Measurements from ENCODE around the gene ACSL1. TPM values are rescaled to one million over a fixed set of nuclear protein-coding genes. Genes with fewer than 3 reads are reported as not detected.

Gene ACSL1
- total RNA-seq, 1 donor from 2014 or later: 38.0 TPM

DNA sequence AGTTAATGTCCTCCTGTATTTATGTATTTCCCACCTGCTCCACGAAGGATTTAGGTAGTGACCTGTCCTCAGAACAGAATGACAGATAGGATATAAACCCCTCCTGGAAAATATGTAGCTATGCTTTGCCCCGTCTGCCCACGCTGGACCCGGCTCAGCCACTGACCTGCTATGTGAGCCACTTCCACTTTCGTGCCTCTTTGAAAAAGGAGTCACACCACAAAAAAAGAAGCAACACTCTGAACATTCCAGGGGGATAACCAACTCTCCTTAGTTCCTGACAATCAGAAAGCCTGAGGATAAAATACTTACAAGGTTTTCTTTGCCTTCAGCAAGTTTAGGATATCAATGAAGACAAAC is 11.1 kb downstream of the ACSL1 start:
- intact Hi-C loops (cut with micrococcal nuclease): loop anchor here (5.0 kb wide), 1 partner anchor 38 kb away; no protein-coding TSS in a partner anchor

DNA sequence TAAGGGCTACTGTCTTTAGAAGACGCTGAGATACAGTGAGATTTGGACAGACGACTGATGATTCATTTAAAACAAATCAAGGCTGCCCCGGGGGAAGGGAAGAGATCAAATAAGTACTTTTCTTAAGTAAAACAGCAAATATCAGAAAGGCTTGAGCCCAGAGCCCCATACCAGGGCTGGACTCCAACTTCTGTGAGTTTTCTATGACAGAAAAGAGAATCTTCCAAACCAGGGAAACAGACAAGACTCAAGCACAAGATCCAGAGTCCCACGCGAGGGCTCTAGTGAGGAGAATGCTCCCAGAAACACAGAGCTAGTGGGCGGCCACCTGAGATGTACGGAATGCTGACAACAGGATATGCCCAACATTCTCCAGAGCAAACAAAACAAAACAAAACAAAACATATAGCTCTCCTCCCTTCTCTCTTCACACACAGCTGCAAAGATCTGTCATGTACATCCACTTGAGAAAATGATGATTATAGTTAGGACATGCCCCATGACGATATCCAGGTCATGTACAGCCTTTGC is 13.1 kb downstream of the ACSL1 start:
- intact Hi-C loops (cut with micrococcal nuclease): no loop called here

DNA sequence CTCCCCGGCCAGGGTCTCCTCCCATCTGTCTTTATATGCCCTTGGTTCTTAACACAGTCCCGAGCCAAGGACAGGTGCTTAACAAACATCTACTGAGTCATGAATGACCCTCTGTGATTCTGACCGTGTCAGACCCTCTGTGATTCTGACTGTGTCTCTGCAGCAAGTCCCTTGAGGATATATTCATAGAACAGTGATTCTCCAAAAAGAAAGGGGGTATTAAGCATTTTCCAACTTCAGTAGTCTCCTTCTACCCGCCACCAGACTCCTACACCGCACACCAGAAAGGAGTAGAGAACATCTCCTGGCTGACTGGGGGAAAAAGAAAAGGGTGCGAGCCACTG is 13.6 kb downstream of the ACSL1 start:
- intact Hi-C loops (cut with micrococcal nuclease): no loop called here

DNA sequence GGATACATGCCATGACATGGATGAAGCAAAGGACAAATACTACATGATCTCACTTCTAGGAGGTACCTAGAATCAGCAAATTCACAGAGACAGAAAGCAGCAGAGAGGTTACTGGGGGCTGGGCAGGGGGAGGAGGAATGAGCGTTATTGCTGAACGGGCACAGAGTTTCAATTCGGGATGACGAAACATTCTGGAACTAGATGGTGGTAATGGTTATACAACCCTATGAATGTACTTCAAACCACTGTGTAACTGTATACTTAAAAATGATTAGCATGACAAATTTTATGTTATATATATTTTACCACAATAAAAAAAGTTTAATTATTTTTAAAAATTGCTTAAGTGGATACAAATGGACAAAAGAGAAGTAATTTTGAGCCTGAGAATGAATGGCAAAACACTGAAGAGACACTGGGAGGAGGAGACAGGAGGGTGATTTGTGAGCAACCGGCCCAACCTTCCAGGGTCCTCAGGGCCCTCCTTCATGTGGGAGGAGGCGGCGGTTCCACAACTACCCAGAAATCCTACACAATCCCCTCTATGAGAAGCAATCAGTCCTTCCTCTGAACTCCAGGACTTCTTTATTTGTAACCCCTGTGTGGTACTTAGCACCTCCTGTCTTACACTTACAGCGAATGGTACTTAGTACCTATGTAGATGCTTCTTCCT is 14.1 kb downstream of the ACSL1 start:
- intact Hi-C loops (cut with micrococcal nuclease): no loop called here

DNA sequence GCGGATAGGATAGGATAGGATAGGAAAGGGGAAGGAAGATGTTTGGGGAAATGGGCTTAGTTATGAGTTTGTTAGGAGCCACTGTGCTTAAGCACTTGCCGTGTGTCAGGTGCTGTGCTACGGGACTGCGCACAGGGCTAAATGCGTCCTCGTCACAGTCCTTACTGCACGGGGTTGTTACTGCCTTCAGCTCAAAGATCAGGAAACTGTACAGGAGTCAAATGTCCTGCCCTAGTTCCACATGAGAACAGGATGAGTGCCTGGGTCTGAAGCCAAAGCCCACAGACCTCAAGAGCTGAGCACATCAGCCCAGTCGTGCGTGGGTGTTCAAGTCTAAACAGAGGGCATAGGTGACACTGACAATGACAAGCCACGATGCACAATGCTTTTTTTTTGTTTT is 15.0 kb downstream of the ACSL1 start:
- intact Hi-C loops (cut with micrococcal nuclease): no loop called here

DNA sequence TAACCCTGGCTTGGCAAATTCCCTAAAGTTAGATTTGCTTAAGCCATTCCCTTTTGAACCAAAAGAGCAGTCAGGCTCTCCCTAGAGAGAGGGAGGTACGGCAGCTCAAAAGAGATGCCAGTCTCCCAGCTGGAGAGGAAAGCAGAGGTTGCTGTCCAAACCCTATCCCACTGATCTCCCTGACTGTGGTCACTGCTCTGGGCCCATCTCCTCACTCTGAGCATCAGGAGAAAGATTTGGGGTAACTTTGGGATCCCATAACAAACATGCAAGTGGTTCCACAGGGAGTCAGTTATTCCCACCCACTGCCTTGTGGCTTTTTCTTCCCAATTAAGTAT is 17.1 kb downstream of the ACSL1 start:
- intact Hi-C loops (cut with micrococcal nuclease): no loop called here

DNA sequence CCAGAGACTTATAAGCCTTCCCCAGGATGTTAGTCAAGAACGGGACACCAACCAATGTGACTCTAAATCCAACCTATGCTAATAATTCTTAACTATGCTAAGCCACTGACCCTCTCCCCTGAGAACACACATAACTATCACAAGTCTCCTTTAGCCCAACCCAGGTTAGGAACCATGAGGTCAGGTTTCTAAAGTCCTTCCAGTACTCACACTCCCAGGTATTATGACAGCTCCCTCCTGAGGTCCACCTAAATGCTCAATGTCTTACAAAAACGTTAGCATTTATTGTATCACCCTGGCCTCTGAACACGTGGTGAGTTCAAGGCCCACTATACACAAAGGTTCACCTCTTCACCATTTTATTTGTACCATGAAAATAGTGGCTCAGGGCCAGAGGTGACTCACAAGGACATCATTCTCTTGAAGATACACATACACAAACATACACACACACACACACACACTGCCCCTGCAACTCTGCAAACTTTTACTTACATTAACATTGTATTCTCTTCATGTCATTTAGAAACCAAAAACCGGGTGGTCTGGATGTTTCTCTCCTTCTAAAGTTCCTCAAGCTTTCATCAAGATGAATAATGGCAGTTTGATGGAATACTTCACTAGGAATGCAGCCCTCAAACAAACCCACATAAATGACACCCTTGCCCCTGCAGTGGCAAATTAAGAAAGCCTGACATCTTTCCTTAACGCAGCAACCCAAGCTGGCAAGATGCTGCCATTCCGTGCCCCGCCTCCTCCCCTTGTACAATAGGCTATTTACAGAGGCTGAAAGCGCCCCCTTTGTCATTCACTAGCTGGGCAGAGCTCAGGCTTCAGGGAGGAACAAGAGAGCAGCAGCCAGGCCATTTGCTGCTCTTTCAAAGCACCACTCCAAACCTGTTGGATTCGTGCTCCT is 17.7 kb downstream of the ACSL1 start:
- intact Hi-C loops (cut with micrococcal nuclease): no loop called here

DNA sequence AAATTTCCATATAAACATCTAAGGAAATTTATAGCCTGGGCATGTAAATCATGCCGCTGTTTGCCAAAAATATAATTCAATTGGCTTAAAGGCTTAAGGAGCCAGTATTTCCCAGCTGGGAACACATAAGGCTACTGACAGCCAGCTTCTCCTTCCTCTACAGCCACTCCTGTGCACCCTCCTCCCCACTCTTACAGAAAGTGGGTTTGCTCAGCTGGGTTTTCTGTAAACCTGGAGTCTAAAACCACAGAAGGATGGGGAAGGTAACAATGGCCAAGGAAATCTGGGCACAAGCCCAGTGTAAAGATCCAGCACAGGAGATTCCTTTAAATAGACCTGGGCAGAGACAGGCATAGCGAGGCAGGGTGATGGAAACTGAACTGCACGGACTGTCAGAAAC is 18.5 kb downstream of the ACSL1 start:
- intact Hi-C loops (cut with micrococcal nuclease): no loop called here

DNA sequence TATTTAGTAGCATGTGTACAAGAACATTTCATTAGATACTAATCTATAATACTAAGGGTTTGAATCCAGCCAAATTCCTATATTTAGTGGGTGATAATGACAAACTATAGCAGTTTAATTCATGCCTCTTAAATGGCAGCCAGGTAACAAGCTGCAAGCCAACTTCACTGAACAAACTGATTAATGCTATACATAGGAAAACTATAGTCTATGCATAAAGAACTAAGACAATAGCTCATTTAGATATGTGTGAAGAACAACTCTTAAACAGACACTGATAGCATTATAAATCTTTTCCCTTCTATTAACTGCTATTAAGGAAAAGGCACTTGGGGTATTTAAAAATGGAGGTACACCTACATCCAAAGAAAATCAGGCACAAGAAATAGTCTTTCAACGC is 19.1 kb downstream of the ACSL1 start:
- intact Hi-C loops (cut with micrococcal nuclease): no loop called here

DNA sequence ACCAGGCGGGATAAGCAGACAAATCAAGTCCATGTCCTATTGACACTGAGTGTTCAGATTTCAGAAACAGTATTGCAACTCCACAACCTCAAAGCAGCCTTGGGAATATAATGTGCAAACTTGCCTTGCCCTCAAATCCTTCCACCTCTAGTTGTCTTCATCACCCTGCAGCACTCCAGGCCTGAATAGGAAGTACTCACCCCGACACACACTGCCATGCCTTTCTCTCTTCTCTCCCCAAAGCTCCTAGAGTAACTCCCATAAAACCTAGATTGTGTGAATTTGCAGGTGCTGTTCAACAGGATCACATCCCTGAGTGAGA is 19.6 kb downstream of the ACSL1 start:
- intact Hi-C loops (cut with micrococcal nuclease): no loop called here

DNA sequence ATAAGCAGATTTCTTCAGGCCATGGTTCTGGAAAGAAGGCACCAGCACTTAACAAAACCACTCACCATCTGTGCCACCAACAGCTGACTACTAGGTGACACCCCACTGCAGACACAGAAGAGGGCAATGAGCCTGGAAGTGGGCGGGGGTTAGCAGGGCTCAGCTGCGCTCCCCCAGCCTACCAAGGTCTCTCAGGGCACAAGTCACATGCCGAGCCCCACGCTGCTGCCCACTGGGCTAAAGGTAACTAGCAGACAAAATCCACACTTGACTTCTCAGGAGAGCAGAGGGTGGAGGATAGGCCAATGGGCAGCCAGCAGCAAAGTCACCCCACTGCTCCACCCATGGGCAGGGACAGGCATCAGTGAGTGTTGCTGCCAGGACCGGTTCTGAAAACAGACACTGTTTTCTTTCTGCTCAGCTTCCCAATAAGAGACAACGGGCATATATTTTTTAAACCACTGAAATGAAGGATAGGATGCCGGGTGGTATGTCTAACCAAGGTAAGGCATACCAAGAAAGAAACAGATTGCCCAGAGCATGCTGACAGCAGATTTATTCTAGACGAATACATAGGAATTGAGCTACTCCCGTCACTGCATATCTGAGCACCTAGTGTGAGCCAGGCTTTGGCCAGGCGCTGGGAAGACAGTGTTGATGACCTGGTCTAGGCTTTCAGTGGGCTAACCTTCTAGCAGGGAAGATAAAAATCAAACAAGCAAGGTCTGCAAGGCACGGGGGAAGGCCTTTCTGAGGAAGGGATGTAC is 20.1 kb downstream of the ACSL1 start:
- intact Hi-C loops (cut with micrococcal nuclease): no loop called here

DNA sequence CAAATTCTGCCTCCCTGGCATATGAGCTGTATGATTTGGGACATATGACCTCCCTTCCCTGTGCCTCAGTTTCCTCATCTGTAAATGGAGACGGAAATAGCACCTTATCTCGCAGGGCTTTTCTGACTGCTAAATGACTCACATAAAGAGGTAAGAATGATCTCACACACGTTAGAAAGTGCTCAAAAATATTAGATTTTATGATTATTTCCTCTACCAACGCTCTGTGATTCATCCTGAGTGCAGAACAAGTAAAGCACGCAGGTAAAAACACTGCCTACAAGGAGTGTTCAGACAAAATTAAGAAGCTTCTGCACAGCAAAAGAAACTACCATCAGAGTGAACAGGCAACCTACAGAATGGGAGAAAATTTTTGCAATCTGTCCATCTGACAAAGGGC is 21.1 kb downstream of the ACSL1 start:
- intact Hi-C loops (cut with micrococcal nuclease): no loop called here

DNA sequence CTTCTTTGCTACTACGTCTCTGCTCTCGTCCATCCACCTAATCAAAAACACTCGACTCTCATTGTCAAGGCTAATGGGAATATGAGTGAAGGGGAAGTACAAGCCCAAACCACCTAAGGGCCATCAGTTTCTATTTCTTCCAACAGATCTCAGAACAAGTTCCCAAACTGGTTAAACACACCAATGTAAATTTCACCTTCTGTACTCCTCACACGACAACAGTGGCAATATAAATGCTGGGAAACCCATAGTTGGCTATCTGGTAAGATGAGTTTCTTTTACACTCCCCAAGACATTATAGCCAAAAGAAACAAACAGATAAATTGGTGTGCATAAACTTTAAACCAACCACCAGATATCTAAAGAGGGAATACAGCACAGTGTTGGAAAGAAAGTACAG is 21.9 kb downstream of the ACSL1 start:
- intact Hi-C loops (cut with micrococcal nuclease): no loop called here

DNA sequence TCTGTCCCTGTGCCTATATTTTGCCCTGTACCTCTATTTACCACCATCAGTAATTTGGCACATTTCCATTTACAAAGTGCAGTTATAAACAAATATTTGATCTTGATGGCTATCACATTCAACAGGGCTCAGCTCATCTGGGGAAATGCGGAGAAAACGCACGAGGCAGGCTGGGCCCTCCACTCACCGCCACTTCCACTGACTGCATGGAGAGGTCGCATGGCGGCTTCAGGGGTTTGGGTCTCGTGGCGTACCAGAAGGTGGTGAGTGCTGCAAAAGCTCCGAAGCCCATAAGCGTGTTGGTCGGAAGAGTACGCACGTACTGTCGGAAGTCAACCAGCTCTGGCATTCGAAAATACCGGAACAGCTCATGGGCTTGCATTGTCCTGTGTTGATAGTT is 22.6 kb downstream of the ACSL1 start:
- intact Hi-C loops (cut with micrococcal nuclease): no loop called here

DNA sequence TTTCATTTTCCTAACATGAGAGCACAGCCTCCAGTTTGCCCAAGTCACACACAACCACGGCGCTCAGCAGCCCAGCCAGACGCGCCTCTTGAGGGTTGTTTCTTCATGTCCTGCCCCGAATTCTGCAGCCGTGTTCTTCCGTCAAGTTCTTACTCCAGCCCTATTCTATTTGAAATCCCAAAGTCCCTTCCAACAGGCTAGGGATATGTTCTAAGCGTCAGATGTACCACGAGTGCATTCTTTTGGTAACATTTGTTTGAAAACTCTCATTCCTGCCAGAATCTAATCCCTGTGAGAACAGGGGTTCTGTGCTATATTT is 23.1 kb downstream of the ACSL1 start:
- intact Hi-C loops (cut with micrococcal nuclease): no loop called here

DNA sequence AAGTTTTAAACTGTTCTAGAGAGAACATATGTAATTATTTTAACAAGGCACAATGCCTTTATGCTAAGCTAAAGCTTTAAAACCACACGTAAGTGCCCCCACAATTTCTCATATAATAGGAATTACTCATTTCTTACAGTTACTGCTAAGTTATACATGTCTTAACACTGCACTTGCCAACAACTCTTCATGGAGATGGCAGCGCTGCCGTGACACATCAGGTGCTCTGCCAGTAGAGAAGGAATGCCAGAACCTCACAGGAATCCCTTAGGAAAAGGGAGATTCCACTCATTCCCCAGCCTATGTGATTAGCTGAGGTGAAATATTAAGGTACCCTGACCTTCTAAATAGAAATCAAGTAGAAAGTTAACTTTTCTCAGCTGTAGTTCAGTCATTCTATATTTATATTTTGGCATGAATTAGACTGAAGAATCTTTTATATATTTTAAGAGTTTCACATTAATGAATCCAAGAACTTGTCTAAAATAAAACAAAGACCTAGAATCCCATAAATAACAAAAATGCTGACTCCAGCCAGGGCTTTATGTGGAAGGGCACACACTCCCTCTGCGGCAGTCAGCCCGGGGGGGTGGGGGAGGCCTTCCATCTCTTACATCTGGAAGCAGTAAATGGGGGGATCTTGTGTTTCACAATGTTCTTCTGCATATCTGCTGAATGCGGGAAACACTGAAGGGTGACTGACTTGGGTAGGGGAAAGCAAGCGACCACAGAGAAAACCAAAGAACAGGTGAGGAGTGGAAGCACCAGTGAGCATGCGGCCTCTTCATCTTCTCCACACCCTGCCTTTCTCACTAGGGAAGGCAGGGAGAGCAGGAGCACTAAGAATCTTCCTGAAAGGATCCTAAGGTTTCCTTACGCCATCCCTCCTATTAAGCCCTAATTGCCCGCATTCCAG is 23.7 kb downstream of the ACSL1 start:
- intact Hi-C loops (cut with micrococcal nuclease): no loop called here

DNA sequence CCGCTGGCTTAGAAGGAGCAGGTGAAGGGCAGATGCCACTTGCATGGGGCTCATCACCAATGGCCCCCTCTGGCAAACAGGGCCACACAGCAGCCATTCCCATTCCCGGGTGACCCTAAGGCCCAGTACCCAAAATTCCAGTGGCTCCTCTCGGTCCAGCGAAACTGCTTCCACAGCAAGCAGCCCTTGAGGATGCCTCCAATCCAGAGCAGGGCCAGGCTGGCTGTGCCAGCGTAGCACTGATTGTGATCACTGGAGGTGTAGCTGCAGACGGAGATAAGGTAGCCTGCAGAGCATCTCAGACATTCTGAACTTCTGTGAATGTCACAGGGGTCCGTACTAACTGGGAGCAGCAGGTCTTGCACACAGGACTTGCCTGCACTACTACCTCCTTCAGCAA is 27.3 kb downstream of the ACSL1 start:
- intact Hi-C loops (cut with micrococcal nuclease): no loop called here

DNA sequence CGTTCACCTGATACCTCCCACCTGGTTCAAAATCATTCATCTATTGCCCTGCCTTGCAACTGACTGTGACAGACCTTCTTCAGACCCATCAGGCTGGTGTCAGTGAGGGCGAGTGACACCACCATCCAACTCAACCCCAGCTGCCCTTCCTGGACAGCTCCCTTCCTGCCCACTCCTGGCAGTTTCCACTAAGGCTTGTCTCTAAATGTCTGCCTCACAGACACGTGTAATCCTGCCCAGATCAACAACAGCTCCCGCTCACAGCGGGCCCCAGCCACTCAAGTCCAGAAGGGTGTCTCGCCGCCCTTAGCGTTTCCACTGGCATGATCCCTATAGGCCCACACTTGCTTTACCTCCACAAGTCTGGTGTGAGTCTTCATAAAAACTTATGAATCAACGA is 28.9 kb downstream of the ACSL1 start:
- intact Hi-C loops (cut with micrococcal nuclease): no loop called here

DNA sequence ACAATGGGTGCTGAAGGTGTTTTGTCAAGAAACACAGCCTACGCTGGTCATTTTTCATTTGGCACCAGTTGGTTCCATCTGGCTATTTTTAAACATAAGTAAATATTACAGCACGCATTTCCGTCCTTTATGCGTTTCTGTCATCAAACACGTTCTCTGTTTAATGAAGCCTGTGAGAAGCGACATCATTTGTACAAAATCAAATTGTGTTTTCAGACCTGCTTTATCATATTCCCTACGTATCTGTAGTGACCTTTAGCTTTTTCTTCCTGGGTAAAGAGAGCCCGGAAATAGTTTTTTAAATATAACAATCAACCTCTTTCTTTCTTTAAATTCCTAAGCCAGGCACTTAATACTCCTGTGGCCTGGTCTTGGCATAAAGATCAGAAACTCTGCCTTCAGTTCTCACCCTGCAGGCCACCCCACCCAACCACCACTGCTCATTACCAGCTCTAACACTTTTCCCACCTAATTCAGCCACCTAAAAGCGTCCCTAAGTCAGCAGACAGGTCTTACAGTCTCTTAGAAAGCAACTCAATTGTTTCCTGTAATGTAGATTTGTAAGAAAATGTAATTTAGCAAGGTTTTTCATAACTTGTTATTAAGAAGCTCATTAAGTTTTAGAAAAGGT is 30.4 kb downstream of the ACSL1 start:
- intact Hi-C loops (cut with micrococcal nuclease): no loop called here

DNA sequence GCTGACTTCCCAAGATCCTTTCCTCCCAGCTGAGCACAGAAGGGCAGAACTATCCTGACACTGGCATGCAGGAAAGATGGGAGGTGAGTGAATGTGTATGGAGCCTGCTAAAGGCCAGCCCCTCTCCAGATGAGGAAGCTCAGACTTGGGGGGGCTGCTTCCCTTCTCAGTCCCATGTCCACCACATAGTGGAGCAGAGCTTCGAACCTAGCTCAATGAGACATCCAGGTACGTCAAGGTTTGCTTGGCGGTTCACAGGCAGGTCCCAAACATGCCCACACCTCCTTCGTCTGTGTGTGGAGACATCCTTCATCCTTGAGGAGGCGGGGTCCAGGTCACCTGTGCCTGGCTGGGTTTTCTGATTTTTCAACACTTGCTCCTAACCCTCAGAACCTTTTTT is 31.3 kb downstream of the ACSL1 start:
- intact Hi-C loops (cut with micrococcal nuclease): no loop called here
